Endothelial cell (in vitro differentiated cells): ENCODE measurements around the gene CASP8. TPM values are rescaled to one million over a fixed set of nuclear protein-coding genes. Genes with fewer than 3 reads are reported as not detected.

ENCODE experiments used
- DNase-seq: peaks from one replicate; pipeline ENCODE4 v3.0.0; 2021; ENCODE audit warnings: low spot score
- H3K27ac Mint-ChIP-seq: one replicate; pipeline ENCODE4 v1.8.0; 2021; ENCODE audit warnings: mixed read lengths, inconsistent platforms; ENCODE audit not compliant: unreplicated experiment
- H3K27me3 Mint-ChIP-seq: one replicate; pipeline ENCODE4 v1.8.0; 2021; ENCODE audit warnings: mild to moderate bottlenecking, moderate library complexity, mixed read lengths, inconsistent platforms; ENCODE audit not compliant: unreplicated experiment
- H3K36me3 Mint-ChIP-seq: one replicate; pipeline ENCODE4 v1.8.0; 2021; ENCODE audit warnings: mild to moderate bottlenecking, low read depth, mixed read lengths, inconsistent platforms; ENCODE audit not compliant: unreplicated experiment
- H3K4me1 Mint-ChIP-seq: one replicate; pipeline ENCODE4 v1.8.0; 2021; ENCODE audit warnings: mild to moderate bottlenecking, mixed read lengths, inconsistent platforms; ENCODE audit not compliant: unreplicated experiment
- H3K4me3 Mint-ChIP-seq: one replicate; pipeline ENCODE4 v1.8.0; 2021; ENCODE audit warnings: mild to moderate bottlenecking, mixed read lengths, inconsistent platforms; ENCODE audit not compliant: unreplicated experiment
- H3K9me3 Mint-ChIP-seq: one replicate; pipeline ENCODE4 v1.8.0; 2021; ENCODE audit warnings: mixed read lengths, inconsistent platforms; ENCODE audit not compliant: unreplicated experiment
- long read RNA-seq: library from polyadenylated mRNA; unstranded; transcript quantifications from one replicate; pipeline ENCODE4 v2.0.0, GENCODE V29; 2020; ENCODE audit not compliant: unreplicated experiment
- total RNA-seq: library from RNA; stranded (reverse); fragmentation: NEBNext Ultra II Directional; extraction: Animal tissue kit (Norgen Biotek cat#: 25700); gene quantifications from one replicate; pipeline ENCODE4 v1.2.1, GENCODE V29; 2021; ENCODE audit not compliant: unreplicated experiment
- TF ChIP-seq, protein P1 (sequence below): fragments of 200-600 bp; sonication (generic); IDR thresholded peaks from one replicate; pipeline ENCODE4 v1.5.0; 2021; ENCODE audit warnings: antibody characterized with exemption; ENCODE audit not compliant: unreplicated experiment

Gene CASP8
- total RNA-seq = 14.9 TPM
- long read RNA-seq, partial matches to known transcripts = 1 of 5 reads
- long read RNA-seq, other reads (novel, unspliced or antisense) = 3 of 5 reads

DNA sequence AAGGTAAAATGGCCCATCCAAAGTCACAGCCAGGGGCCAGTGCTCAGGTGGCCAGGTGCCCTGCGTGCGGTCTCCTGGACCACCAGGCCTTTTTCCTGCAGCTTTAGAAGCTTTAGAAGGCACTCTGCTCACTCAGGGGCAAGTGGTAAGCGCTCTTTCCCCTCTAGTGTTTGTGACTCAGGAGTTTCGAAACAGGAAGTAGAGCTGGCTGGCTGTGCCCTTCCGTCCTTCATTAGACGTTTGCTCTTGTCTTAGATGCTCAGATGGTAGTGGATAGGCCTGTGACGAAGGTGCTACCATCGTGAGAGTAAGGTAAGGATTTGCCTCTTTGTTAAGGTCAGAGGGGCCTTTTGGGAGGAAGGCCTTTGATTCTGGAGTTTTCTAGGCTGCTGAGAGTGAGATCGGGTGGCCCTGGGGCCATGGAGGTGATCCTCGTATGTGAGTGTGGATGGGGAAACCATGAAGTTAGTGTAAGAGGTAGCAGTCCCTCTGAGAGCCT lies at the start of gene CASP8:
CASP8 (plus strand) TSS at position 235 of the 499 bp plus-strand sequence. CDS start 5,951 bp downstream, outside the sequence.
- Mint-ChIP-seq H3K9me3 (no peaks in the 10 kb centered on the region), H3K4me1 (peaks cover 44% of the 10 kb centered on the region), H3K4me3 (peak within 1 kb of the TSS; percentile 32), H3K27me3 (peaks cover 16% of the 10 kb centered on the region), H3K36me3 (peaks cover 5% of the 10 kb centered on the region), H3K27ac (peak within 1 kb of the TSS; percentile 89)
- no peak for DNase-seq
- TF ChIP-seq, protein P1, sequence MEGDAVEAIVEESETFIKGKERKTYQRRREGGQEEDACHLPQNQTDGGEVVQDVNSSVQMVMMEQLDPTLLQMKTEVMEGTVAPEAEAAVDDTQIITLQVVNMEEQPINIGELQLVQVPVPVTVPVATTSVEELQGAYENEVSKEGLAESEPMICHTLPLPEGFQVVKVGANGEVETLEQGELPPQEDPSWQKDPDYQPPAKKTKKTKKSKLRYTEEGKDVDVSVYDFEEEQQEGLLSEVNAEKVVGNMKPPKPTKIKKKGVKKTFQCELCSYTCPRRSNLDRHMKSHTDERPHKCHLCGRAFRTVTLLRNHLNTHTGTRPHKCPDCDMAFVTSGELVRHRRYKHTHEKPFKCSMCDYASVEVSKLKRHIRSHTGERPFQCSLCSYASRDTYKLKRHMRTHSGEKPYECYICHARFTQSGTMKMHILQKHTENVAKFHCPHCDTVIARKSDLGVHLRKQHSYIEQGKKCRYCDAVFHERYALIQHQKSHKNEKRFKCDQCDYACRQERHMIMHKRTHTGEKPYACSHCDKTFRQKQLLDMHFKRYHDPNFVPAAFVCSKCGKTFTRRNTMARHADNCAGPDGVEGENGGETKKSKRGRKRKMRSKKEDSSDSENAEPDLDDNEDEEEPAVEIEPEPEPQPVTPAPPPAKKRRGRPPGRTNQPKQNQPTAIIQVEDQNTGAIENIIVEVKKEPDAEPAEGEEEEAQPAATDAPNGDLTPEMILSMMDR = no peak

DNA sequence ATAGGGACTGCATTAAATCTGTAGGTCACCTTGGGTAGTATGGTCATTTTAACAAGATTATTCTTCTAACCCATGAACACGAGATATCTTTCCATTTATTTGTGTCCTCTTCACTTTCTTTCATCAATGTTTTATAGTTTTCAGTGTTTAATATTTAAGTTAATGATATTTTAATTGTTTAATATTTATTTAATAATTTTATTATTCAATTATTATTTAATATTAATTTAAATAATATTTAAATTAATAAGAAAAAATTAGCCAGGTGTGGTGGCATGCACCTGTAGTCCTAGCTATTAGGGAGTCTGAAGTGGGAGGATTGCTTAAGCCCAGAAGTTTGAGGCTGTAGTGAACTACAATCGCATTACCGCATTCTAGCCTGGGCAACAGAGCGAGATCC lies 44.4 kb upstream of the CASP8 start:
- Mint-ChIP-seq H3K4me1 (peaks cover 30% of the 10 kb centered on the region), H3K36me3 (peaks cover 15% of the 10 kb centered on the region), H3K27me3 (peaks cover 2% of the 10 kb centered on the region), H3K27ac (no peak overlapping the region), H3K9me3 (no peaks in the 10 kb centered on the region), H3K4me3 (peak overlapping the region; percentile 16)
- TF ChIP-seq, protein P1 = no peak
- DNase-seq = no peak

DNA sequence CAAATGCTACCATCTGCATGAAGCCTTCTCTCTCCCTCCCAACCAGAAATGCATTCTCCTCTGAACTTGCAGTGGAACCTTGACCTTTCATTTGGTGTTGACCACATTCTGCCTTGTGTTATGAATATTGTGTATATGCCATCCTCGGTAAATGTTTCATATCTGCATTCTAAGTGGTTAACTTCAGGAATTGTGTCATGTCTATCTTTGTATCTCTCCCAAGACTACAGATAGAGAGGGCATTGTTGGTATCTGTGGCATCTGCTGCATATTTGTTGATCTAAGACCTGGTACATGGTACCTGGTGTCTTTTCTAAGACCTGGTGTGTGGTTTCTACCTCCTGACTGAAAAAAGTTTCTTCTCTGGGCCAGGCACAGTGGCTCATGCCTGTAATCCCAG lies 43.4 kb upstream of the CASP8 start:
- peaks cover 2% of the 10 kb centered on the region for H3K27me3 Mint-ChIP-seq
- no peak overlapping the region for H3K4me3 Mint-ChIP-seq
- peaks cover 8% of the 10 kb centered on the region for H3K36me3 Mint-ChIP-seq
- TF ChIP-seq, protein P1 = no peak
- no peaks in the 10 kb centered on the region for H3K9me3 Mint-ChIP-seq
- DNase-seq = no peak
- H3K4me1 Mint-ChIP-seq = peaks cover 40% of the 10 kb centered on the region
- no peak overlapping the region for H3K27ac Mint-ChIP-seq

DNA sequence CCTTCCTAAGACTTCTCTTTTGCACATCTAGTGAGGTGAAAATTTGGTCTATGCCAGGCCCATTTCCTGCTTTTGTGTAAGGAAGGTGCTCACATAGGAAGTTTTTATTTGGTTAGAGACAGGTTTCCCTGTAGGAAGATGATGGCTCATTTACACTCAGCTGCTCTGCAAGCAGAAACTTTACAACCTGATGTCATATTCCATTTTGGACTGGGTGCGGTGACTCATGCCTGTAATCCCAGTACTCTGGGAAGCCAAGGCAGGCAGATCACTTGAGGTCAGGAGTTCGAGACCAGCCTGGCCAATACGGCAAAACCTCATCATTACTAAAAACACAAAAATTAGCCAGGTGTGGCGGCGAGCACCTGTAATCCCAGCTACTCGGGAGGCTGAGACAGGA lies 41.6 kb upstream of the CASP8 start:
- Mint-ChIP-seq H3K4me3 (peak overlapping the region; percentile 80), H3K36me3 (peaks cover 12% of the 10 kb centered on the region), H3K27ac (peak overlapping the region; percentile 95), H3K27me3 (peaks cover 11% of the 10 kb centered on the region), H3K9me3 (no peaks in the 10 kb centered on the region), H3K4me1 (peaks cover 43% of the 10 kb centered on the region)
- TF ChIP-seq, protein P1 = no peak
- no peak for DNase-seq

DNA sequence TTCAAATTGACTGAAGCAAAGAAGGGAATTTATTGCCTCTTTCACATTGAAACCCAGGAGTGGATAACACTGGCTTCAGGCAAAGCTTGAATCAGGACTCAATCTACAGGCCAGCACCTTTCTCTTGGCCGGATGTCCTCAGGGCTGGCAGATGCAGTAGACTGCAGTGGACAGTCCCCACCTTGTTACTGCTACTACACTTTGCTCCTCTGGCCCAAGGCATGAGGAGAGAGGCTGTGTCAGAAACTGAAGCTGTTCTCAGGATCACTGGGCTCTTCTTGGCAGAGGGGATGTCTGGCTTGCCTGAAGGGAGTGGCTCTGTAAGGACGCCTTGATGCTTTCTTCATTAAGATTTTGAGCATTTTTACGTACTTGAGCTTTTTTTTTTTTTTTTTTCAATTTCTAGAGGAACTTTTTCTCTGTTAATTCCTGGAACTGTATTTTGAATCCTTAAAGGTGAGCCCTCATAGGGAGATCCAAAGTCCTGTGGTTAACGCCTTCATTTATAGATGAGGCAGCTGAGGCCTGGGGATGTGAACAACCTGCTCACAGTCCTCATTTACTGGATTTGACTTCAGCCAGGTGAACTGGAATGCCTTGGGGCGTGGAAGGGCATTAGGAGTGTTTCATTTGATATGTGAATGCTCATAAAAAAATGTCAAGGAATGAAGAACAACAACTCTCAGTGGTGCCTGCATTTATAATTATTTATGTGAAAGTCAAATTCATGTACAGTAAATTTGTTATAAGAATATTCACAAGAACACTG lies 40.8 kb upstream of the CASP8 start:
- no peaks in the 10 kb centered on the region for H3K9me3 Mint-ChIP-seq
- H3K27ac Mint-ChIP-seq = peak overlapping the region; percentile 95
- H3K4me3 Mint-ChIP-seq = peak overlapping the region; percentile 10
- H3K4me1 Mint-ChIP-seq = peaks cover 43% of the 10 kb centered on the region
- DNase-seq = no peak
- H3K36me3 Mint-ChIP-seq = peaks cover 12% of the 10 kb centered on the region
- H3K27me3 Mint-ChIP-seq = peaks cover 11% of the 10 kb centered on the region
- TF ChIP-seq, protein P1 = no peak
